ENCODE measurements around the gene FXYD7. TPM values are rescaled to one million over a fixed set of nuclear protein-coding genes. Genes with fewer than 3 reads are reported as not detected.
"Not testable (repeated sequence)": the region's sequence is repeated elsewhere in the genome, so short reads cannot be mapped to it uniquely, and the experiment has no call there.

Gene FXYD7, protein sequence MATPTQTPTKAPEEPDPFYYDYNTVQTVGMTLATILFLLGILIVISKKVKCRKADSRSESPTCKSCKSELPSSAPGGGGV
- polyA plus RNA-seq (ENCODE audit: insufficient read length in 3 of 3) = 1 to 10 TPM in 1 of 3 donors, under 1 TPM in 2; 0.50 to 1.0 (median 0.57) TPM

DNA sequence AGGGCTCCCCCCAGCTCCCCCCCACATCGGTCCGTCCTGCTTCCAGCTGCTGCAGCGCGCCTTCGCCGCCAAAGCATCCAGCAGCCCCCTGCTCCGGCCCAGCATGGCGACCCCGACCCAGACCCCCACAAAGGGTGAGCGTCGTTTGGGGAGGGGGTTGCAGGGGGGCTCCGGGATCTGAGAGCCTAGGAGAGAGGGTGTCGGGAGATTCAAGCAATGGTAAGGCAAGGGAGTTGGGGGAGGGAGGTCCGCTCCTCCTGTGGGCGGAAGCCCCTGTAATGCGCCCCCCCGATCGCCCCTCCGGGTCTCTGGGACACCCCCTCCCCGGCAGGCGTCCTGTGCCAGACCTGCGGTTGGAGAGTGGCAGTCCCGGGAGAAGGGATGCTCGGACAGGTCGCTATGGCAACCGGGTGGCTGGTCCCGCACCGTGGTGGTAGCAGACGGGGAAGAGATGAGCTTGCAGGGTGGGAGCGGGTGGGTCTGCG lies at the start of gene FXYD7:
Gene FXYD7 (plus strand): TSS at position 25 of the 485 bp plus-strand sequence. CDS start 79 bp downstream, at position 104.
- DNase-seq (ENCODE audit: low read depth in 3 of 3, low spot score in 2 of 3) = no peak

DNA sequence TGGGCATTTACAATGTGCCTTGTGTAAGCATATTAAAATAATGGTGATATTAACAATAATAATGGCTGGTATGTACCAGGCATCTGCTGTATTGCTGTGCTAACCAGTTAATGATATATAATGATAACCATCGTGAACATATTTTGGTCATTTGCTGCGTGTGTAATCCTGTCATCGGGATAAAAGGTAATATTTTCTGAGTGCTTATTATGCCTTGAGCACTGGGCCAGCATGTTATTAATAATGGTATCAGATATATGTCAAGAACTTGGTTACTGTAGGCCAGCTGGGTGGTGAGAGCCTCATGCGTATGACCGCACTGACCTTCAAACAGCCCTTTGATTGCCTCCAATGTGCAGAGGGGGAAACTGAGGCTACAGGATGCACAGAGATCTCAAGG lies 49.6 kb upstream of the FXYD7 start:
- no peak for DNase-seq (ENCODE audit: low read depth in 3 of 3, low spot score in 2 of 3)

DNA sequence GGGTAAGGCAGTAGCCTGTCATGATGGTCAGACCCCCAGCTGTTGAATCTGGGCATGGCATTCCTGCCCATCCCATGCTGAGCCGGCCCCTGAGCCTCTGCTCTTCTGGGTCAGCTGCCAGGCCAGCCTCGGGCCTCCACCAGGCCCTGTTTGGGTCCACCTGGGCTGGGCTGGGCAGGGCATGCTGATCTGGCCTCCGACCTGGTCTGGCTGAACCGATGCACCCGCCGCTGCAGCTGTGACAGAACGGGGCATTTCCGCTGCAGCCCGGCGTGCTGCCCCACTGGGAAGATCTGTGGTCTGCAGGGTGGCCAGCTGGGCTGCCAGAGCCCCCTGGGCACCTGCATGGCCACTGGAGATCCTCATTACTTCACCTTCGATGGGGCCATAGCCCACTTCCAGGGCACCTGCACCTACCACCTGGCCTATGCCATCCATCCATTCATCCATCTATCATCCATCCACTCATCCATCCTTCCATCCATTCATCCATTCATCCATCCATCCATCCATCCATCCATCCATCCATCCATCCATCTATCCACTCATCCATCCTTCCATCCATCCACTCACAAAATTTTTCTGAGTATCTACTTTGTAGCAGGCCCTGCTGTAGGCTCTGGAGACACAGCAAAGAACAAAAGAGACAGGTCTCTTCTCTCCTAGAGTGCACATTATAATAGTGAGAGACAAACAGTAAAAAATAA lies 49.0 kb upstream of the FXYD7 start:
- DNase-seq (ENCODE audit: low read depth in 3 of 3, low spot score in 2 of 3) = no peak

DNA sequence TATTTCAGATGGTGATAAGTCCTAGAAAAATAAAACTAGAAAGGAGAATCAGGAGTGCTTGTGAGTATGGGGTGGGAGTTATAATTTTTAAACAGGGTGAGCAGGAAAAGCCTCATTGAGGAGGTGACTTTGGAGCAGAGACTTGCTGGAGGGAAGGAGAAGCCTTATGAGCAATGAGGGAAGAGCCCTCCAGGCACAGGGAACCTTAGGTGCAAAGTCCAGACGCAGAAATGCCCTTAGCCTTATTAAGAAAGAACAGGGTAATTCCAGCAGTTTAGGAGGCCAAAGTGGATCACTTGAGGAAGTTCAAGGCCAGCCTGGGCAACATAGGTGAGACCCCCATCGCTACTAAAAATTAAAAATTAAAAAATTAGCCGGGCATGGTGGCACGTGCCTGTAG lies 48.4 kb upstream of the FXYD7 start:
- no peak for DNase-seq (ENCODE audit: low read depth in 3 of 3, low spot score in 2 of 3)

DNA sequence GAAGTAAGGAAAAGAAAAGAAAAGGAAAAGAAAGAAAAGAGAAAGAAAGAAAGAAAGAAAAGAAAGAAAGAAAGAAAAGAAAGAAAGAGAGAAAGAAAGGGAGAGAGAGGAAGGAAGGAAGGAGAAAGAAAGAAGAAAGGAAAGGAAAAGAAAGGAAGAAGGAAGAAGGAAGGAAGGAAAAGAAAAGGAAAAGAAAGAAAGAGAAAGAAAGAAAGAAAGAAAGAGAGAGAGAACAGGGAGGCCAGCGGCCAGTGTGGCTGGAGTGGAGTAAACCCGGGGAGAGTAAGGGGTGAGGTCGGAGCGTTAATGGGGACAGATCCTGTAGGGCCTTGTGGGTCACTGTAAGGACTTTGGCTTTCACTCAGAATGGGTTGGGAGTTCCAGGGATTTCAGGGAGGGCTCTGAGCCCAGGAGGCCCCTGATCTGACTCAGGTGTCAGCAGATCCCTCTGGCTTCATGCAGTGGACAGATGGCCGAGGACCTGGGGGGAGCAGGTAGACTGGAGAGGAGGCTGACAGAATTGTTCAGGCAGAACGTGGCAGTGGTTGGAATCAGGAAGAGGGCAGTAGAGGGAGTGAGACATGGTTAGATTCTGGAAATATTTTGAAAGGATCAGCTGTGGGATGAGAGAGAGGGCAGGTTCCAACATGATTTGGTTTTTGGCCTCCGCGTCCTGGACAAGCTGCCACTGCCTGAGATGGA lies 47.2 kb upstream of the FXYD7 start:
- DNase-seq (ENCODE audit: low read depth in 3 of 3, low spot score in 2 of 3) = no peak

DNA sequence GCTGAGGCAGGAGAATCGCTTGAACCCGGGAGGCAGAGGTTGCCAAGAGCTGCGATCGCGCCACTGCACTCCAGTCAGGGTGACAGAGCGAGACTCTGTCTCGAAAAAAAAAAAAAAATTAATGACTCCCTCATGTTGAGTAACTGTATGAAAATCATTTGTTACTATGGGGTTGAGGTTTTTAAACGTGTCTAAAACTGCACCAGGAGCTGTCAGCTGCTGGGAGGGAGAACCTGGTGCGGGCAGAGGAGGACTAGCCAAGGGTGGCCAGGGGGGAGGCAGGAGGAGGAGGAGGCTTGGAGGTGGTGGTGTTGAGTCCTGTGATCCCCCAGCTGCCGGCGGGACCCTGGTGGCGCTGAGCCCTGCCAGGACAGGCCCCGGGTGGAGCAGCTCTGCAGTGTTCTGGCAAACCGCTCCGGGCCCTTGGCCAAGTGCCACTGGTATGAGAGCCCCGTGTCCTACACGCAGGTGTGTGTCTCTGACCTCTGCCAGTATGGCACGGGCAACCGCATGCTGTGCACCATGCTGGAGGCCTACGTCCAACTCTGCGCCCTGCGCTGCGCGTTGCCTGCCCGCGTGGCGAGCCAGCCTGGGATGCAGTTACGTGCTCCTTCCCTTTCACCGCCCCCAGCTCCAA lies 44.5 kb upstream of the FXYD7 start:
- DNase-seq (ENCODE audit: low read depth in 3 of 3, low spot score in 2 of 3) = no peak

DNA sequence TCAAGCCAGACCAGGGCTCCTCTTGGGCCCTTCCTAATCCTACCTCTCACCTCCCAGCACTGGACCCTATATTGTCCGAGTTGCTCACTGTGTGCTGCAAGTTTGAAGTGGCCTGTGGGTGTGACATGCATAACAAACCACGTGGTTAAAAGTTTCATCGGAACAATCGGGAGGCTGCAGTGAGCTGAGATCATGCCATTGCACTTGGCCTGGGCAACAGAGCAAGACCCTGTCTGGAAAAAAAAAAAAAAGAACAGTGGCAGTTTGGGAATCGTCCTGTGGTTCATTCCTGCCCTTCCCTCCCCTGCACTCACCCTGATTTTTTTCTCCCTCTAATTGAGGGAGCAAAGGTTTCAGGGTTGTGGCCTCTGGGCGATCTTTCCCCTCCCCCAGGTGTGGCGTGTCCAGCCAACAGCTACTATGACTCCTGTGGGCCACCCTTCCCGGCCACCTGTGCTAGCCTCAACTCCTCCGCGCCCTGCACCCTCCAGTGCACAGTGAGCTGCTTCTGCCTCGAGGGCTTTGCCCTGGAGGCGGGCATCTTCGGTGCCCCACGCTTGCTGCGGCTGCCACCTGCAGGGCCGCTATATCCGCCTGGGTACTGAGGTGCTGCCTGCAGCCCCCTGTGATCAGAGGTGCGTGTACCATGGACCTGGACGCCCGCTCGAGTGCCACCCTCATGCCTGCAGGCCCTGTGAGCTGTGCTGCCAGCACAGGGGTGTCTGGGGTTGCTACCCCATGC lies 43.7 kb upstream of the FXYD7 start:
- no peak for DNase-seq (ENCODE audit: low read depth in 3 of 3, low spot score in 2 of 3)

DNA sequence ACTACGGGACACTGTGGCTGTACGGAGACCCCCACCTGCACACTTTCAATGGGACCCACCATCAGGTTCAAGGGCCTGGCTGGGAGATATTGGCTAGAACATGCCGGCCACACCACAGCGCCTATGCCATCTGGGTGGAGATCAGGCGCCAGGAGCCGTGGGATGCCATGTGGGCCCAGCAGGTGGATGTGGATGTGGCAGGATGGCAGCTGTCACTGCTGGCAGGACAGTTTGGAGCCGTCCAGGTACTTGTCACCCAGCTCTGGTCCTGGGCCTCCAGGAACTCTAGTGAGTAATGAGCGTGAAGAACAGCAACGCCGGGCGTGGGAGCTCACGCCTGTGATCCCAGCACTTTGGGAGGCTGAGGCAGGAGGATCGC lies 43.2 kb upstream of the FXYD7 start:
- DNase-seq (ENCODE audit: low read depth in 3 of 3, low spot score in 2 of 3) = no peak

DNA sequence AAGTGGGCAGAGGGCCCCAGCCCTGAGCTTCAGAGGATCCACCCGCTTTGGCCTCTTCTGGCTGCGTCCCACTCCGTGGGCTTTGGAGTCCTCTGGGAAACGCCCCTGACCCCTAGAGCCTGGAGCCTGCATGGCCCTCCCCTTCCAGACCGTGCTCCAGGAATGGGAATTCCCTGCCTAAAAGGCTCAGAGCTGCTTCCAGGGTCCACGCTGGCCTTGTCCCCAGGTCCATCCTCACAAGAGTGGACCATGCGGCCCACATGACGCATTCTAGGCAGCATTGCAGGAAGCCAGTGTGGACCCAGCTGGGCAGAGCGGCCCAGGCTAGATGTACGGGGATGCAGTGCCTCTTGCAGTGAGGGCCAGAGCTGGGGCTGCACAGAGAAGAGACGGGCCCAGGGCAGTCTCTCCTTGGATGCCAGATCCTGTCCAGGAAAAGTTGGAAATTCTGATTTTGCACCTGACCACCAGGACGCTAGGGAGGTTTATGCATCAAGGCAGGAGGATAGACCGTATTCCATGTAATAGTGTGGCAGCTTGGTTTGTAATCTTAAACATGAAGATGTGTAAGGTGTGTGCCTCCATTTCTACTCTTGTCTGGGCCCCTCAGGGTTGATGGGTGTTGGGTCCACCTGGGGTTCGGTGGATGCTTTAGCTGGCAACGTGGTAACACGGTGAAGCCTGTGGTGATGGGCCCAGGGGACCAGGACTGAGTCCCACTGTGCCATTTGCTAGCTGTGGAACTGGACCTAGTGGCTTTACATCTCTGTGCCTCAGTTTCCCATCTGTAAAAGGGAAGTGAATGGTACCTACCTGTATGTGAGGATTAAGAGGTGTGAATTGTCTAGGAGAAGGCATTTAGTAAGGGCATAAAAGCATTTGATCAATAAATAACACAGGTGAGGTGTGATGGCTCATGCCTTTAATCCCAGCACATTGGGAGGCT lies 42.2 kb upstream of the FXYD7 start:
- DNase-seq (ENCODE audit: low read depth in 3 of 3, low spot score in 2 of 3) = no peak

DNA sequence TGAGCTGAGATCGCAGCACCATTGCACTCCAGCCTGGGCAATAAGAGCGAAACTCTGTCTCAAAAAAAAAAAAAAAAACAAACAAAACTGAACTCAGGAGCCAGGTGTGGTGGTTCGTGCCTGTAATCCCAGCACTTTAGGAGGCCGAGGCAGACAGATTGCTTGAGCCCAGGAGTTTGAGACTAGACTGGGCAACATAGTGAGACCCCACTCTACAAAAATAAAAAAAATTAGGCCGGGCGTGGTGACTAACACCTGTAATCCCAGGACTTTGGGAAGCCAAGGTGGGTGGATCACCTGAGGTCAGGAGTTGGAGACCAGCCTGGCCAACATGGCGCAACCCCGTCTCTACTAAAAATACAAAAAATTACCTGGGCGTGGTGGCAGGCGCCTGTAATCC lies 41.1 kb upstream of the FXYD7 start:
- DNase-seq (ENCODE audit: low read depth in 3 of 3, low spot score in 2 of 3) = not testable (repeated sequence)

DNA sequence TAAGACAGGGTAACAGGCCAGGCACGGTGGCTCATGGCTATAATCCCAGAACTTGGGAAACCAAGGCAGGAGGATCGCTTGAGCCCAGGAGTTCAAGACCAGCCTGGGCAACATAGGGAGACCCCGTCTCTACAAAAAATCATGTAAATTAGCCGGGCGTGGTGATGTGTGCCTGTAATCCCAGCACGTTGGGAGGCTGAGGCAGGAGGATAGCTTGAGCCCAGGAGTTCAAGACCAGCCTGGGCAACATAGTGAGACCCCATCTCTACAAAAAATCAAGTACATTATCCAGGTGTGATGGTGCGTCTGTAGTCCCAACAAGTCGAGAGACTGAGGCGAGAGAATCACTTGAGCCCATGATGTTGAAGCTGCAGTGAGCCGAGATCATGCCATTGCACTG lies 39.4 kb upstream of the FXYD7 start:
- not testable (repeated sequence) for DNase-seq (ENCODE audit: low read depth in 3 of 3, low spot score in 2 of 3)

DNA sequence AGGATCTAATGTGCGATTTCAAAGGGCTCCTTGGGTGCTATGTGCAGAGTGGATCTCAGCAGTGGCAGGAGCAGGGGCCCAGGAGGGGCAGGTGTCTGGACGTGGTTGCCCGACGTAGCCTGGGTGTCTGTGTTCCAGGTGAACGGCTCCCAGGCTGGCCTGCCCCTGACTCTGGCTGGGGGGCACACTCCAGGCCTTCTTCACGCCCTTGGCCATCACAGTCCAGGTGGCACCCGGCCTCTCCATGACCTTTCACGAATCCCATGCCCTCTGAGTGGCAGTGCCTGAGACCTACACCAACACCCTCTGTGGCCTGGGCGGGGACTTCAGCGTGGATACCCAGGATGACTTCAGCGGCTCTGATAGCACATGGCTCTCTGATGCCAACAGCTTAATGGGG lies 38.7 kb upstream of the FXYD7 start:
- no peak for DNase-seq (ENCODE audit: low read depth in 3 of 3, low spot score in 2 of 3)

DNA sequence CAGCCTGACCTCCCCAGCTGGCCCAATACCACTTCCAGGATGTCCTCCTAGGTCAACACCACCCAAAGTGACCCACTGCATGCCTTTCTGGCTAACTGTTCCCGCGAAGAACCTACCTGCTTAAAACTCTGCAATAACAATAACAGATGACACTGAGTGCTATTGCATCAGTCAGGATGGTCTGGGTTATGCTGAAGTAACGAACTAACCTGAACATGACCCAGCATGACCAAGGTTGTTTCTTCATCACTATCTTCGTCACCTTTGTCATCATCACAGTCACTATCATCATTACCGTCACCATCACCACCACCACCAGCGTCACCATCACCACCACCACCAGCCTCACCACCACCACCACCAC lies 38.0 kb upstream of the FXYD7 start:
- DNase-seq (ENCODE audit: low read depth in 3 of 3, low spot score in 2 of 3) = no peak

DNA sequence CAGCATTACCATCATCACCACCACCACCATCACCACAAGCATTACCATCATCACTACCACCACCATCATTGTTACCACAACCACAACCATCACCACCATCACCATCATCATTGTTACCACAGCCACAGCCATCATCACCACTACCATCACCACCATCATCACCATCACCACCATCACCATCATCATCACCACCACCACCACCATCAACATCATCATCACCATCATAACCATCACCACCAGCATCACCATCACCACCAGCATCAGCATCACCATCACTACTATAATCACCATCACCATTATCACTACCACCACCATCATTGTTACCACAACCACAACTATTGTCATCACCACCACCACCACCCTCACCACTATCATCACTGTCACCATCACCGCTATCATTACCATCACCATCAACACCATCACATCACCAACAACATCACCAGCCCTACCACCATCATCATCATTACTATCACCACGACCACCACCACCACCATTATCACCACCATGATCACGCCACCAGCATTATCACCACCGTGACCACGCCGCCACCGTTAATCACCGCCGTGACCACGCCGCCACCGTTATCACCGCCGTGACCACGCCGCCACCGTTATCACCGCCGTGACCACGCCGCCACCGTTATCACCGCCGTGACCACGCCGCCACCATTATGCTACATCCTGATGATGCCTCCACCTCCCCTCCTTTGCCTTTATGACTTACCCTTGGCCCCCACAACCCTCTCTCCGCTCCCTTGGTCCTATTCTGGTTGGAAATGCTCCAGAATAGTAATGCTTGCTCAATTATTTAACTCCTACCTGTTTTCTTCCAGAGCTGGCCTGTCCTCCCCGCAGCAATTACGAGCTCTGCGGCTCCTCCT lies 37.4 kb upstream of the FXYD7 start:
- DNase-seq (ENCODE audit: low read depth in 3 of 3, low spot score in 2 of 3) = no peak

DNA sequence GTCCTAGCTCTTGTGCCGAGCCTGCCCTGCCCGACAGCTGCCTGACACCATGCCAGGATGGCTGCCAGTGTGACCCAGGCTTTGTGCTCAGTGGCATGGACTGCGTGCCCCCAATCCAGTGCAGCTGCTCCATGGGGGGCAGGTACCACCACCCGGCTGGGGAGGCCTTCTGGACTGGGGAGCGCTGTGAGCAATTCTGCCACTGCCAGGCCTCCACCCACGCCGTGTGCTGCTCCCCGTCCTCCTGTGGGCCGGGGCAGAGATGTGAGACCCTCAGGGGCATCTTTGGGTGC lies 36.8 kb upstream of the FXYD7 start:
- no peak for DNase-seq (ENCODE audit: low read depth in 3 of 3, low spot score in 2 of 3)

DNA sequence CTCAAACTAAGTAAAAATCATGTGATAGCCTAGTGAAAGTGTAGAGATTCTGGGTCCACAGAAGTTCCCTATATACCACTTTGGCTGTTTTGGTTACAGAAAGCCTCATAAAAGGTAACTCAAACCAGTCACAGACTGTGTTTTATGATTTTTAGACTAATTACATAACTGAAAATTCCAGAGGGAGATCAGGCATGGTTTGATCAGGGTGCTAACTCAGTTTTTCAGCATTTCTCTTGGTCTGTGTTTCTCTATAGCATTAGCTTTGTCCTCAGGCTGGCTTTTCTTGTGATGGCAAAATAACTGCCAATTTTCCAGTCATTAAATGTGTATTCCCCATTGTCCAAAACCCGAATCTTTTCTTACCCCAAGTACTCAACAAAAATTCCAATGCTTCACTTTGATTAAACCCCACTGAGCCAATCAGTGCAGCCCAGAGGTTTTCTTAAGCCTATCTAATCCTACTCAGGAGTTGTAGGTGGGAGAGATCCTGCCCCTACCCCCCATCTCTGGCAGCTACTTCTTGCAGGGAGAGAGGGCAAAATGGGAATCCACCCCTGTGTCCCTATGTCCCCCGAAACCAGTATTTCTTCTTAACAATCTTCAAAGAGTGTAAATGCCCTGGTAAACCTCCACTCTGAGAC lies 36.0 kb upstream of the FXYD7 start:
- DNase-seq (ENCODE audit: low read depth in 3 of 3, low spot score in 2 of 3) = no peak

DNA sequence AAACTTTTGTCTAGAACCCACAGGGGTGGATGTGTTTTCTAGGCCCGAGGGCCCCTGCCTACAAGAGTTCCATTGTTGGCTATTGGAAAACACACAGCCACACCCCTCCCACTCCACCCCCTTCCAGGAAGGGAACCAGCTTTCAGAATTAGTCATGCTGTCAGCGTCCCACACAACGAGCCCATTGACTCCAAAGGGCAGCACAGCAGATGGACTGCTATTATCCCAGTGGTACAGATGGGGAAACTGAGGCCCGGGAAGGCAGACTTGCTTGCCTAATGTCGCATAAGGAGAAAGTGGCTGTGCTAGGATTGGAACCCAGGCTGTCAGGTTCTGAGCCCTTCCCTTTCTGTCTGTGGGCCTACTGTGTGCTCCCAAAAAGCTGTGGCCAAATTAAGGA lies 35.5 kb upstream of the FXYD7 start:
- no peak for DNase-seq (ENCODE audit: low read depth in 3 of 3, low spot score in 2 of 3)

DNA sequence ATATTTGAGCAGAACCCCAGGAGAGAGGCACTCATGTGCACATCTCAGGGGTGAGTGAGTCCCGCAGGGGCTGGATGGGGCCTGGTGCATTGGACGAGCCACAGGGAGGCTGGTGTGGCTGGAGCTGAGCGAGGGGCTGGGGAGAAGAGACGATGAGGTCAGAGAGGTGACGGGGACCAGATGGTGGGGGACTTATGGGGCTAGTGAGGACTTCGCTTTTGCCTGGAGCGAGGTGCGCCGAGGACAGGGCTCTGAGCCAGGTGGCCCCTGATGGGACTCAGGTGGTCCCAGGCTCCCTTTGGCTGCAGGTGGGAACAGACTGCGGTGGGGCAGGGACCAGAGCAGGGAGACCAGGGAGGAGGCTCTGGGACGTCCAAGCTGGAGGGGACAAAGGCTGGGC lies 34.3 kb upstream of the FXYD7 start:
- no peak for DNase-seq (ENCODE audit: low read depth in 3 of 3, low spot score in 2 of 3)

Data from right renal cortex interstitium (tissue), 3 donors.